ENCODE measurements around the gene TNNI2. TPM values are rescaled to one million over a fixed set of nuclear protein-coding genes. Genes with fewer than 3 reads are reported as not detected.

The TNNI2 gene
- total RNA-seq, 2 experiments from 2014 or later = 0.50 TPM; not detected in 1

GRCh38 chr11:1829039-1829820 is 9.6 kb upstream of the TNNI2 start:
- Histone ChIP-seq H3K9me3 (ENCODE audit: control insufficient read depth in 1 of 2, insufficient read depth in 1 of 2, low read length in 2 of 2) (peaks cover 0 to 5% of the 10 kb centered on the region in 2 experiments), H3K27me3 (ENCODE audit: control insufficient read depth in 1 of 2, insufficient read depth in 2 of 2, low read length in 2 of 2) (peaks cover 6 to 16% of the 10 kb centered on the region in 2 experiments), H3K36me3 (ENCODE audit: insufficient read depth, low read length) (no peaks in the 10 kb centered on the region), H3K4me1 (ENCODE audit: insufficient read depth, low read length) (peaks cover 9% of the 10 kb centered on the region), H3K27ac (ENCODE audit: low read depth in 1 of 2, low read length in 2 of 2) (no peak overlapping the region), H3K4me3 (ENCODE audit: low read length) (no peak overlapping the region)
- no peak for TF ChIP-seq CTCF (IDR thresholded peaks at IDR 0.05)
- Mint-ChIP-seq H3K4me3 (no peak overlapping the region), H3K4me1 (ENCODE audit: low read depth) (no peaks in the 10 kb centered on the region), H3K9me3 (no peaks in the 10 kb centered on the region), H3K36me3 (ENCODE audit: low read depth) (no peaks in the 10 kb centered on the region), H3K27ac (no peak overlapping the region), H3K27me3 (peaks cover 5% of the 10 kb centered on the region)
- POLR2A ChIA-PET = interaction anchor here (0.9 kb wide), 1 partner anchor 135 kb away, joined by 3 read pairs; no protein-coding TSS in a partner anchor
- ATAC-seq (ENCODE audit: poor library complexity) (no peak), DNase-seq (no peak)
- intact Hi-C loops (cut with DNase I, micrococcal nuclease) = no loop called here
- CTCF ChIA-PET = interaction anchor here (7.0 kb wide), 1 partner anchor 136 kb away, joined by 116 read pairs; no protein-coding TSS in a partner anchor

- H3K27me3 ChIP-seq (ENCODE audit: control insufficient read depth in 1 of 2, insufficient read depth in 2 of 2, low read length in 2 of 2) = peaks cover 6 to 16% of the 10 kb centered on the region in 2 experiments
- H3K27ac Mint-ChIP-seq = no peak overlapping the region
- H3K4me3 Mint-ChIP-seq = no peak overlapping the region
Measured at GRCh38 chr11:1830004-1830321, 8.8 kb upstream of the TNNI2 start.

More at GRCh38 chr11:1830004-1830321, 8.8 kb upstream of the TNNI2 start:
- ChIA-PET POLR2A (no interaction called here), CTCF (interaction anchor here (7.0 kb wide), 1 partner anchor 137 kb away, joined by 116 read pairs; no protein-coding TSS in a partner anchor)
- Mint-ChIP-seq H3K36me3 (ENCODE audit: low read depth) (no peaks in the 10 kb centered on the region), H3K9me3 (no peaks in the 10 kb centered on the region), H3K27me3 (peaks cover 5% of the 10 kb centered on the region), H3K4me1 (ENCODE audit: low read depth) (no peaks in the 10 kb centered on the region)
- DNase-seq (no peak), ATAC-seq (ENCODE audit: poor library complexity) (no peak)
- H3K27ac ChIP-seq (ENCODE audit: low read depth in 1 of 2, low read length in 2 of 2) = no peak overlapping the region
- H3K9me3 ChIP-seq (ENCODE audit: control insufficient read depth in 1 of 2, insufficient read depth in 1 of 2, low read length in 2 of 2) = peaks cover 0 to 8% of the 10 kb centered on the region in 2 experiments
- no peak overlapping the region for H3K4me3 ChIP-seq (ENCODE audit: low read length)
- TF ChIP-seq CTCF (IDR thresholded peaks at IDR 0.05) = no peak
- H3K4me1 ChIP-seq (ENCODE audit: insufficient read depth, low read length) = peaks cover 9% of the 10 kb centered on the region
- no peaks in the 10 kb centered on the region for H3K36me3 ChIP-seq (ENCODE audit: insufficient read depth, low read length)
- intact Hi-C loops (cut with DNase I, micrococcal nuclease) = loop anchor here in 1 of 2 experiments (5.0 kb wide), 1 partner anchor 63 kb away; no protein-coding TSS in a partner anchor
